SW 1271 (cell line): ENCODE data around the gene GPR137C.

Experiments used
- DNase-seq, 2 experiments: peaks; one replicate each; lab custom pipeline; 2025; lab: John Stamatoyannopoulos, UW

The GPR137C gene

DNA sequence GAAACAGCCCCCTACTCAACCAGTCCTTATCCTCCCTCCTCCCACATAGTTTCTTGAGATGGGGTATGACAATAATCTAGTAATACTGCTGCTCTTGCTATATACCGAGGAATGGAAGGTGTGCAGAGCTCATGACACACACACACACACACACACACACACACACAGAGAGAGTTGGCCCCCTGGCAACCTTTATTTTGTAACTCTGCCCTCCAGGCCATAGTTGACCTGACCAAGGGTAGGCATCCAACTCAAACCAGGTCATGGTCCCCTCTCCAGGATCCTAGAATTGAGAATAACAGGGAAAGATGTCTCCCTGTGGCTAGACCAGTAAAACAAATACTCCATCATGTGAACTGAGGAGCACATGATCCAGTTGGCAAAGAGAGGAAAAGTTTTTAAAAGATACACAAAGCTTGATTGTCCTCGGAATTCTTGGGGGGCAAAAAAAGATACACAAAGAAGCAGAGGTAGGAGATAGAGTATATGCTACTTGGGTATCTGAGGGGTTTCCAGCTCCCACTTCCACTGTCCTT, 131.4 kb downstream of the GPR137C start:
- no peak for DNase-seq

DNA sequence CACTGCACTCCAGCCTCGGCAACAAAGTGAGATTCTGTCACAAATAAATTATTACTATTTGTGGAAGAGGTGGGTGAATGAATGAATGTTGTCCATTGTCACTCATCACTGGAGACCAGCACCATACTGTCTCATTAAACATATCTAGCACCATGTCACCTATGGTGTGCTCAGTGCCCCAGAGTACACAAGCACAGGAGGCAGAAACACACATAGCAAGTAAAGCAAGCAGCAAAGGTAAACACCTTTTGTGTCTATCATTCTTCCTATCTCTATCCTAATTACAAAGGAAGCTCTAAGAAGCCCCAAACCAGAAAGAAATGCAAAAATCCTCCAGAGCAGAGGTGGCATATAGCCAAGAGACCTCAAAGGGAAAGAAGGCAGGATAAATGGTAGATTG, 133.5 kb downstream of the GPR137C start:
- no peak for DNase-seq
